Measurements from ENCODE around the gene KCNJ5.

Gene KCNJ5

GRCh38 chr11:128931668-128932067 lies 40.5 kb downstream of the KCNJ5 start:
- no peak for DNase-seq (ENCODE audit: low read depth in 2 of 2)

- no peak for DNase-seq (ENCODE audit: low read depth in 2 of 2)
Measured at GRCh38 chr11:128933481-128934178, 42.5 kb downstream of the KCNJ5 start.

GRCh38 chr11:128934351-128934750 lies 43.2 kb downstream of the KCNJ5 start:
- DNase-seq (ENCODE audit: low read depth in 2 of 2) = no peak

- DNase-seq (ENCODE audit: low read depth in 2 of 2) = no peak
Measured at GRCh38 chr11:128934926-128935325, 43.8 kb downstream of the KCNJ5 start.

GRCh38 chr11:128936606-128937251 lies 45.6 kb downstream of the KCNJ5 start:
- no peak for DNase-seq (ENCODE audit: low read depth in 2 of 2)

- no peak for DNase-seq (ENCODE audit: low read depth in 2 of 2)
Measured at GRCh38 chr11:128937480-128937879, 46.3 kb downstream of the KCNJ5 start.

GRCh38 chr11:128938156-128938885 lies 47.2 kb downstream of the KCNJ5 start:
- no peak for DNase-seq (ENCODE audit: low read depth in 2 of 2)

- DNase-seq (ENCODE audit: low read depth in 2 of 2) = no peak
Measured at GRCh38 chr11:128939591-128939990, 48.4 kb downstream of the KCNJ5 start.

- no peak for DNase-seq (ENCODE audit: low read depth in 2 of 2)
Measured at GRCh38 chr11:128940156-128940555, 49.0 kb downstream of the KCNJ5 start.

- DNase-seq (ENCODE audit: low read depth in 2 of 2) = no peak
Measured at GRCh38 chr11:128940603-128941002, 49.4 kb downstream of the KCNJ5 start.

- DNase-seq (ENCODE audit: low read depth in 2 of 2) = no peak
Measured at GRCh38 chr11:128941110-128941509, 50.0 kb downstream of the KCNJ5 start.

- DNase-seq (ENCODE audit: low read depth in 2 of 2) = no peak
Measured at GRCh38 chr11:128941573-128942271, 50.6 kb downstream of the KCNJ5 start.

- no peak for DNase-seq (ENCODE audit: low read depth in 2 of 2)
Measured at GRCh38 chr11:128942272-128942612, 51.1 kb downstream of the KCNJ5 start.

GRCh38 chr11:128942817-128943427 lies 51.8 kb downstream of the KCNJ5 start, which contains the start of gene TP53AIP1:
Gene TP53AIP1 (minus strand): TSS chr11:128942871. CDS start chr11:128937818, 5,053 bp downstream.
- no peak for DNase-seq (ENCODE audit: low read depth in 2 of 2)

GRCh38 chr11:128943428-128943976 lies 52.3 kb downstream of the KCNJ5 start:
- DNase-seq (ENCODE audit: low read depth in 2 of 2) = no peak

GRCh38 chr11:128946648-128947047 lies 55.5 kb downstream of the KCNJ5 start:
- DNase-seq (ENCODE audit: low read depth in 2 of 2) = no peak

GRCh38 chr11:128947773-128948172 lies 56.6 kb downstream of the KCNJ5 start:
- DNase-seq (ENCODE audit: low read depth in 2 of 2) = no peak

- no peak for DNase-seq (ENCODE audit: low read depth in 2 of 2)
Measured at GRCh38 chr11:128948583-128948982, 57.4 kb downstream of the KCNJ5 start.

- DNase-seq (ENCODE audit: low read depth in 2 of 2) = no peak
Measured at GRCh38 chr11:128949791-128950454, 58.8 kb downstream of the KCNJ5 start.

GRCh38 chr11:128953151-128953550 lies 62.0 kb downstream of the KCNJ5 start:
- no peak for DNase-seq (ENCODE audit: low read depth in 2 of 2)

GRCh38 chr11:128955636-128956035 lies 64.5 kb downstream of the KCNJ5 start:
- DNase-seq (ENCODE audit: low read depth in 2 of 2) = no peak
